ENCODE data around the gene ZMYND8.

Gene ZMYND8

GRCh38 chr20:47360297-47361056, 4.0 kb upstream of the ZMYND8 start:
- TF ChIP-seq FOXP2 (optimal IDR thresholded peaks at IDR 0.05; ENCODE audit: borderline replicate concordance, extremely low read depth, extremely low read length, insufficient read depth) (peak; percentile 60), POLR2AphosphoS5 (IDR thresholded peaks at IDR 0.05; ENCODE audit: low read depth, low read length) (0 out of 2 replicates have a peak, but pooled peaks have one; percentile 49), REST (IDR thresholded peaks at IDR 0.05; ENCODE audit: insufficient read depth in 1 of 2, low read depth in 2 of 2, low read length in 2 of 2) (0 out of 4 replicates have a peak, but pooled peaks of 1 of the 2 experiments have one; percentile 40), SIN3A (IDR thresholded peaks at IDR 0.05; ENCODE audit: borderline replicate concordance, insufficient read depth, low read length) (no peak; the same call in 1 of the 2 replicates)

DNA sequence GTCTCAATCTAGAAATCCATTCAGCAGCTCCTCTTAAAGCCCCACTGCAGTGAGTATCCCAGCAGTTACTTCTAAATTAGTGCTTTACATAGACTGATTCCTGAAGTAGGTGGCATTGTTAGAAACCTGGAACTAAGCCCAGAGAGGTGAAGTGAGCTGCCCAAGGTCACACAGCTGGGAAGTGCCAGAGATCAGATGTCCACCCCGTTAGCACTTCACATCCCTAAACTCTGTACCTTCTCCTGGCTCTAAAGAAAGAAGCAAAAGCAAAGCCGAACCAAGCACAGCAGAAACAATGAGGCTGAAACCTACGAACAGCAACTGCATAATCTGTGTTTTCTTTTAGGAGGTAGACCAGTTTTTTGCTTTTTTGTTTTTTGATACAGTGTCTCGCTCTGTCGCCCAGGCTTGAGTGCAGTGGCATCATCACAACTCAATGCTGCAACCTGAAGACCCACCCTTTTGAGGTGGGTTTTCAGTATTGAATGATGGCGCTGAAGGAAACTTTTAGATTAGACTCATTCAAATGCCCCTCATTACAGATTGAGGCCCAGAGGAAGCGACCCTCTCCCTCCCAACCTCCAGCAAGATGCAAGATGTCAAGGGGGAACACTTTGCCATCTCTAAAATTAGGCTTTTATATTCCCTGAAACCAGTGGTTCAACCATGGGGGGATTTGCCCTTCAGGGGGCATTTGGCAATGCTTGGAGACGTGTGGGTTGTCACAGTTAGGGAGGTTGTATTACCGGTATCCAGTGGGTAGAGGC, 3.2 kb upstream of the ZMYND8 start:
- no peak for TF ChIP-seq SIN3A (IDR thresholded peaks at IDR 0.05; ENCODE audit: borderline replicate concordance, insufficient read depth, low read length)
- peak; percentile 45 for TF ChIP-seq FOXP2 (optimal IDR thresholded peaks at IDR 0.05; ENCODE audit: borderline replicate concordance, extremely low read depth, extremely low read length, insufficient read depth)

DNA sequence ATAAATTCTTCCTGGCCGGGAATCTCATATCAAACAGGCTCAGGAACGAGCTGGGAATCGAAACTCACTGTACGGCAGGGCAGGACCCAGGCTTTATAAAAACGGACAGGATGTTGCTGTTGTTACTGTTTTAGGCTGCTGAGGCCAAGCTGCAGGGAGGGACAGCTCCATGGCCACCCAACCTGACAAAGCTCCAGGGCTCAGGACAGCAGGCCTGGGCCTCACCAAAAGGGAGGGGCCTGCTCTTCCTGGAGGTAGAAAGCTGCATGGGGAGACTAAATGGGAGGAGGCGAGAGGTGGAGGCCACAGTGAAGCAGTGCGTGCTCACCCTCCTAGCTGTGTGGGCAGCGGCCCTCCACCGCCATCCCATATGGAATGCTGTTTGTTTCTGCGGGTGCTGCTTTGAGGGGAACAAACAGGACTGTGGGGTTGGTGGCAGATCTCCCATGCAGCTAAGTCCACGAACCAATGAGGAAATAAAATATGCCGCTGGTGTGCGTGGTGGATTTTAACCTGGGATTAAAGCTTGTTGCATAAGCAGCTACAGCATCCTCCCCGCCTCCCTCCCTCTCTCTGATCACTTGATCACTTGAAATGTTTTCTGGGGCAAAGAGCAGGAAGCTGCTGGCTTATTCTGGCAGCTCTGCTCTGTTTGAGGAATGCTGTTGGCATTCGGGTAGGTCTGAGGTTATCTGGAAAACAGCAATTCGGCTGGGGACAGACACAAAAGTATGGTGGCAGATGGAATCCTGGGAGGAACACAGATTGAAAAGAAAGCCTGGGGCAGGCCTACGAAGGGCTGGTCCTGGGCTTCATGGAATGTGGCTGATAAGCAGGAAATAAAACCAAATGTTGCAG, 2.4 kb upstream of the ZMYND8 start:
- TF ChIP-seq POLR2AphosphoS5 (IDR thresholded peaks at IDR 0.05; ENCODE audit: low read depth, low read length) (no peak), FOXP2 (optimal IDR thresholded peaks at IDR 0.05; ENCODE audit: borderline replicate concordance, extremely low read depth, extremely low read length, insufficient read depth) (peak; percentile 40), REST (IDR thresholded peaks at IDR 0.05; ENCODE audit: insufficient read depth in 1 of 2, low read depth in 2 of 2, low read length in 2 of 2) (peak in 1 of 2 experiments; percentile 33; a peak in 1 of 4 replicates), SIN3A (IDR thresholded peaks at IDR 0.05; ENCODE audit: borderline replicate concordance, insufficient read depth, low read length) (no peak), TAF1 (IDR thresholded peaks at IDR 0.05; ENCODE audit: borderline replicate concordance, insufficient read depth, low read length) (no peak)

DNA sequence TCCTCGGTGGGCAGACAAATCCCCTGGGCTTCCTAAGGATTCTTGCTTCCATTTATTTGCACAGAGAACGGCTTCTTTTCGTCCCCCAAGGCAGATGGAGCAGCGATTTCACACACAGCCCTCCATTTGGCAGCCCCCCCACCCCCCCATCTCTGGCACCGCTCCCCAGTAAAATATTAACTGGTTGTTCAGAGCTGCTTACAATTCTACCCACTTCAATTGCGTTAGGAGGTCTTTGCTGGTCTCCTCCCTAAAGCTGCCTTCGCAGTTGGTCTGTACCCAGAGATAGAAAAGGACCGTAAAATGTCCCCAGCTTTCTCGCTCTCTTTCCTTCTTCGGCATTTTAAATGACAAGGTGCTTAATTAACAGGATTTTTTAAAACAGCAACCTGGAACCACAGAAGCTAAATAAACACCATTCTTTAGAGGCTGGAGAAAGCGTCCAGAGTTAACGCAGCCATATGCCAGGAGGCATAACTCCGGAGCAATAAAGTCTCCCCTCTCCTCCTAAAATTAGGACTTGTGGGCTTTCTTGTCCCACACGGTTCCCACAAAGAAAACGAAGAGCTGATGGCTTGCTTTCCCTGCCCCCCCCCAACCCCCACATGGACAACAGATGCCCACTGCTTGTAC, 1.7 kb upstream of the ZMYND8 start:
- TF ChIP-seq REST (IDR thresholded peaks at IDR 0.05; ENCODE audit: insufficient read depth in 1 of 2, low read depth in 2 of 2, low read length in 2 of 2) (no peak), TAF1 (IDR thresholded peaks at IDR 0.05; ENCODE audit: borderline replicate concordance, insufficient read depth, low read length) (peak; percentile 10; the same call in 1 of the 2 replicates), FOXP2 (optimal IDR thresholded peaks at IDR 0.05; ENCODE audit: borderline replicate concordance, extremely low read depth, extremely low read length, insufficient read depth) (no peak)

Measured in PFSK-1 (cell line).